Neural progenitor cell (in vitro differentiated cells): ENCODE data around the gene ZDHHC17. TPM values are rescaled to one million over a fixed set of nuclear protein-coding genes. Genes with fewer than 3 reads are reported as not detected.

Experiments used
- DNase-seq: peaks from one replicate; pipeline ENCODE4 v3.0.0-alpha.2; 2016; ENCODE audit warnings: low spot score
- H2AFZ ChIP-seq: fragments of 200-600 bp; sonication (generic); replicated peaks from 2 replicates; pipeline ENCODE4 v1.6.1; 2016; ENCODE audit warnings: antibody characterized with exemption
- H3F3A ChIP-seq: fragments of 200-600 bp; sonication (generic); 2 replicates; pipeline ENCODE4 v1.6.1; 2016; ENCODE audit warnings: antibody characterized with exemption, low read depth
- H3K27ac ChIP-seq: fragments of 200-600 bp; sonication (generic); 2 replicates; pipeline ENCODE4 v1.5.1; 2016; ENCODE audit warnings: mild to moderate bottlenecking
- H3K27me3 ChIP-seq: fragments of 200-600 bp; sonication (generic); 2 replicates; pipeline ENCODE4 v1.6.1; 2016; ENCODE audit warnings: mild to moderate bottlenecking, moderate library complexity
- H3K36me3 ChIP-seq: fragments of 200-600 bp; sonication (generic); 2 replicates; pipeline ENCODE4 v1.5.1; 2016
- H3K4me1 ChIP-seq: fragments of 200-600 bp; sonication (generic); 2 replicates; pipeline ENCODE4 v1.6.1; 2016; ENCODE audit warnings: mixed run types
- H3K4me2 ChIP-seq: fragments of 200-600 bp; sonication (generic); 2 replicates; pipeline ENCODE4 v1.6.1; 2016
- H3K4me3 ChIP-seq: fragments of 200-600 bp; sonication (generic); 2 replicates; pipeline ENCODE4 v1.5.1; 2016
- H3K79me2 ChIP-seq: fragments of 200-600 bp; sonication (generic); 2 replicates; pipeline ENCODE4 v1.6.1; 2016; ENCODE audit warnings: low read depth
- H3K9ac ChIP-seq: fragments of 200-600 bp; sonication (generic); 2 replicates; pipeline ENCODE4 v1.6.1; 2016
- H3K9me3 ChIP-seq: fragments of 200-600 bp; sonication (generic); 2 replicates; pipeline ENCODE4 v1.5.1; 2016; ENCODE audit warnings: low read depth
- H4K20me1 ChIP-seq: fragments of 200-600 bp; sonication (generic); 2 replicates; pipeline ENCODE4 v1.6.1; 2016; ENCODE audit warnings: low read depth
- H3K27ac Mint-ChIP-seq: 3 replicates; pipeline ENCODE4 v1.8.0; 2021; ENCODE audit warnings: mixed read lengths
- H3K27me3 Mint-ChIP-seq: 2 replicates; pipeline ENCODE4 v1.8.0; 2022; ENCODE audit warnings: low read depth, mild to moderate bottlenecking, inconsistent platforms, moderate library complexity, mixed read lengths; ENCODE audit not compliant: insufficient read depth
- H3K36me3 Mint-ChIP-seq: 3 replicates; pipeline ENCODE4 v1.8.0; 2021; ENCODE audit warnings: mixed read lengths
- H3K4me1 Mint-ChIP-seq: 3 replicates; pipeline ENCODE4 v1.8.0; 2021; ENCODE audit warnings: mixed read lengths
- H3K4me3 Mint-ChIP-seq: 3 replicates; pipeline ENCODE4 v1.8.0; 2021; ENCODE audit warnings: mild to moderate bottlenecking, moderate library complexity, mixed read lengths
- H3K9me3 Mint-ChIP-seq: 3 replicates; pipeline ENCODE4 v1.8.0; 2020; ENCODE audit warnings: mixed read lengths
- CTCF ChIP-seq: fragments of 200-600 bp; sonication (generic); IDR thresholded peaks from 2 replicates; pipeline ENCODE4 v1.5.1; 2017; ENCODE audit warnings: antibody characterized with exemption, mild to moderate bottlenecking
- EZH2 ChIP-seq: fragments of 200-600 bp; sonication (generic); IDR thresholded peaks from 2 replicates; pipeline ENCODE4 v1.6.1; 2017; ENCODE audit warnings: antibody characterized with exemption, mild to moderate bottlenecking, moderate library complexity
- EZH2phosphoT487 ChIP-seq: fragments of 200-600 bp; sonication (generic); IDR thresholded peaks from 2 replicates; pipeline ENCODE4 v1.6.1; 2017; ENCODE audit warnings: antibody characterized with exemption
- total RNA-seq: library from RNA; depleted of rRNA; stranded (reverse); fragments of >200 nt; gene quantifications from 2 replicates; pipeline ENCODE4 v1.2.3, GENCODE V29; 2015; ENCODE audit warnings: low replicate concordance

The ZDHHC17 gene
- total RNA-seq, 1 donor from 2014 or later: 99.1 TPM

- H2AFZ ChIP-seq: no peak overlapping the region
- H3K9ac ChIP-seq: no peak overlapping the region
- Mint-ChIP-seq H3K4me3 (no peak overlapping the region), H3K9me3 (no peaks in the 10 kb centered on the region), H3K27me3 (no peaks in the 10 kb centered on the region), H3K4me1 (no peaks in the 10 kb centered on the region), H3K36me3 (no peaks in the 10 kb centered on the region), H3K27ac (no peak overlapping the region)
- DNase-seq: no peak
- H3K36me3 ChIP-seq: no peaks in the 10 kb centered on the region
- H3K27ac ChIP-seq: no peak overlapping the region
- no peak overlapping the region for H3K4me3 ChIP-seq
- H3K4me1 ChIP-seq: no peaks in the 10 kb centered on the region
- no peaks in the 10 kb centered on the region for H3F3A ChIP-seq
- H3K9me3 ChIP-seq: no peaks in the 10 kb centered on the region
- H3K4me2 ChIP-seq: no peak overlapping the region
- TF ChIP-seq EZH2phosphoT487 (no peak), CTCF (no peak), EZH2 (no peak)
- no peaks in the 10 kb centered on the region for H4K20me1 ChIP-seq
- no peaks in the 10 kb centered on the region for H3K79me2 ChIP-seq
- H3K27me3 ChIP-seq: no peaks in the 10 kb centered on the region
Observed at GRCh38 chr12:76745343-76745742, 18.6 kb upstream of the ZDHHC17 start.

GRCh38 chr12:76746516-76746915 lies 17.4 kb upstream of the ZDHHC17 start:
- Histone ChIP-seq H2AFZ (no peak overlapping the region), H3K4me3 (no peak overlapping the region), H3K9ac (no peak overlapping the region), H3F3A (no peaks in the 10 kb centered on the region), H3K36me3 (no peaks in the 10 kb centered on the region), H3K4me1 (no peaks in the 10 kb centered on the region), H3K27ac (no peak overlapping the region), H3K27me3 (no peaks in the 10 kb centered on the region), H3K4me2 (no peak overlapping the region), H3K79me2 (no peaks in the 10 kb centered on the region), H4K20me1 (no peaks in the 10 kb centered on the region), H3K9me3 (no peaks in the 10 kb centered on the region)
- no peak overlapping the region for H3K4me3 Mint-ChIP-seq
- no peak for DNase-seq
- no peaks in the 10 kb centered on the region for H3K36me3 Mint-ChIP-seq
- H3K4me1 Mint-ChIP-seq: no peaks in the 10 kb centered on the region
- H3K9me3 Mint-ChIP-seq: no peaks in the 10 kb centered on the region
- H3K27ac Mint-ChIP-seq: no peak overlapping the region
- no peak for TF ChIP-seq EZH2phosphoT487
- no peak for TF ChIP-seq CTCF
- no peak for TF ChIP-seq EZH2
- no peaks in the 10 kb centered on the region for H3K27me3 Mint-ChIP-seq

- no peaks in the 10 kb centered on the region for H3K27me3 ChIP-seq
- Mint-ChIP-seq H3K27ac (no peak overlapping the region), H3K9me3 (no peaks in the 10 kb centered on the region)
Observed at GRCh38 chr12:76747245-76747644, 16.7 kb upstream of the ZDHHC17 start.

More at GRCh38 chr12:76747245-76747644, 16.7 kb upstream of the ZDHHC17 start:
- H3K9ac ChIP-seq: no peak overlapping the region
- H3F3A ChIP-seq: no peaks in the 10 kb centered on the region
- H4K20me1 ChIP-seq: no peaks in the 10 kb centered on the region
- H3K79me2 ChIP-seq: no peaks in the 10 kb centered on the region
- no peak overlapping the region for H3K4me3 ChIP-seq
- H3K27ac ChIP-seq: no peak overlapping the region
- no peaks in the 10 kb centered on the region for H3K9me3 ChIP-seq
- Mint-ChIP-seq H3K4me3 (no peak overlapping the region), H3K4me1 (no peaks in the 10 kb centered on the region), H3K27me3 (no peaks in the 10 kb centered on the region), H3K36me3 (no peaks in the 10 kb centered on the region)
- no peak overlapping the region for H2AFZ ChIP-seq
- H3K4me2 ChIP-seq: no peak overlapping the region
- DNase-seq: no peak
- TF ChIP-seq EZH2phosphoT487 (no peak), EZH2 (no peak), CTCF (no peak)
- no peaks in the 10 kb centered on the region for H3K4me1 ChIP-seq
- H3K36me3 ChIP-seq: no peaks in the 10 kb centered on the region
